Psoas muscle (tissue), 8 donors: ENCODE measurements around the gene OR1C1. TPM values are rescaled to one million over a fixed set of nuclear protein-coding genes. Genes with fewer than 3 reads are reported as not detected.
"Not testable (repeated sequence)": the region's sequence is repeated elsewhere in the genome, so short reads cannot be mapped to it uniquely, and the experiment has no call there.

Source experiments
- ATAC-seq, 4 donors: fragments of 200-7000 bp; cut with Tn5 transposase; one replicate each; pipeline ENCODE4 v1.9.1; 2020; ENCODE audit warnings: moderate library complexity in 3 of 4, mild to moderate bottlenecking in 2 of 4
- DNase-seq, 2 donors: peaks; one replicate each; pipeline ENCODE4 v3.0.0-alpha.2; 2020
- H3K27ac ChIP-seq: fragments of 200-600 bp; one replicate; pipeline ENCODE4 v1.8.0; 2022
- H3K27me3 ChIP-seq, 3 donors: fragments of 200-600 bp in 1 of 3; one replicate each; pipeline versions ENCODE4 v1.6.1 to v1.8.0; 2013 to 2022; ENCODE audit warnings: low read length in 2 of 3, mild to moderate bottlenecking in 2 of 3, moderate library complexity in 1 of 3; ENCODE audit not compliant: insufficient read depth in 3 of 3
- H3K36me3 ChIP-seq, 2 donors: fragments of 200-600 bp in 1 of 2; one replicate each; pipeline versions ENCODE4 v1.6.1 to v1.8.0; 2013 to 2022; ENCODE audit warnings: low read depth in 1 of 2, mild to moderate bottlenecking in 1 of 2, moderate library complexity in 1 of 2; ENCODE audit not compliant: insufficient read depth in 1 of 2
- H3K4me1 ChIP-seq: fragments of 200-600 bp; one replicate; pipeline ENCODE4 v1.8.0; 2022
- H3K4me3 ChIP-seq: fragments of 200-600 bp; one replicate; pipeline ENCODE4 v1.8.0; 2022; ENCODE audit warnings: mild to moderate bottlenecking
- H3K9me3 ChIP-seq: fragments of 200-600 bp; one replicate; pipeline ENCODE4 v1.8.0; 2022
- WGBS, 3 donors: extraction: QIAGEN DNeasy Blood & Tissue Kit; methylation state at CpG; one replicate each; pipeline versions ENCODE4 v1.1.6 to v1.1.7; 2013; 5-methylcytosine and 5-hydroxymethylcytosine counted together
- intact Hi-C, 2 donors: fragments of 100-400 bp; cut with DNase I; formaldehyde crosslinking; loops; one replicate each; pipeline versions ENCODE4 v1.11.0 to v1.14.2; 2022
- polyA plus RNA-seq, 3 donors: library from polyadenylated mRNA; stranded (reverse); fragments of 200-250 nt; gene quantifications; one replicate each; pipeline ENCODE4 v1.2.3, GENCODE V29; 2013
- total RNA-seq, 4 donors: library from RNA; stranded (reverse); fragmentation: NEBNext Ultra II Directional in 2 of 4; extraction: Animal tissue kit (Norgen Biotek cat#: 25700) in 2 of 4; gene quantifications; one replicate each; pipeline versions ENCODE4 v1.2.1 to v1.2.4, GENCODE V29; 2021 to 2023
- TF ChIP-seq, protein P1 (sequence below): fragments of 200-600 bp; IDR thresholded peaks from one replicate; pipeline ENCODE4 v1.8.0; 2022; ENCODE audit warnings: antibody characterized with exemption
- donor health status: healthy with polysubstance abuse.
- donor health status: DM: no; HTN: no; CAD: no; lungs with moderate emphysema.
- donor health status: Bipolar disorder and iron deficiency.
- donor health status: healthy.
- donor health status: DM: yes; HTN: yes; CAD: no.
- donor health status: DM: no; HTN: no; CAD: no.
- donor health status: DM: no; HTN: no; CAD: no.
- donor health status: DM: yes; HTN: yes; CAD: no.

Gene OR1C1
- total and polyA plus RNA-seq, 7 donors: not detected

GRCh38 chr1:247748041-247748440 is 12.3 kb downstream of the OR1C1 start, which contains the start of gene OR14A2:
Gene OR14A2 (minus strand): TSS chr1:247748141.
- intact Hi-C loops: no loop called here
- WGBS, 3 donors: 91 to 98% (median 94%) methylated on average over 2 of the region's 2 CpGs

GRCh38 chr1:247747616-247748015 is 12.7 kb downstream of the OR1C1 start:
- ATAC-seq (no peak), DNase-seq (no peak)
- H3K4me3 ChIP-seq: no peak overlapping the region
- H3K27me3 ChIP-seq: no peaks in the 10 kb centered on the region
- no peaks in the 10 kb centered on the region for H3K4me1 ChIP-seq
- no peak overlapping the region for H3K27ac ChIP-seq
- 89 to 91% (median 91%) methylated on average over 7 of the region's 7 CpGs for WGBS, 3 donors
- intact Hi-C loops: no loop called here
- TF ChIP-seq, protein P1, sequence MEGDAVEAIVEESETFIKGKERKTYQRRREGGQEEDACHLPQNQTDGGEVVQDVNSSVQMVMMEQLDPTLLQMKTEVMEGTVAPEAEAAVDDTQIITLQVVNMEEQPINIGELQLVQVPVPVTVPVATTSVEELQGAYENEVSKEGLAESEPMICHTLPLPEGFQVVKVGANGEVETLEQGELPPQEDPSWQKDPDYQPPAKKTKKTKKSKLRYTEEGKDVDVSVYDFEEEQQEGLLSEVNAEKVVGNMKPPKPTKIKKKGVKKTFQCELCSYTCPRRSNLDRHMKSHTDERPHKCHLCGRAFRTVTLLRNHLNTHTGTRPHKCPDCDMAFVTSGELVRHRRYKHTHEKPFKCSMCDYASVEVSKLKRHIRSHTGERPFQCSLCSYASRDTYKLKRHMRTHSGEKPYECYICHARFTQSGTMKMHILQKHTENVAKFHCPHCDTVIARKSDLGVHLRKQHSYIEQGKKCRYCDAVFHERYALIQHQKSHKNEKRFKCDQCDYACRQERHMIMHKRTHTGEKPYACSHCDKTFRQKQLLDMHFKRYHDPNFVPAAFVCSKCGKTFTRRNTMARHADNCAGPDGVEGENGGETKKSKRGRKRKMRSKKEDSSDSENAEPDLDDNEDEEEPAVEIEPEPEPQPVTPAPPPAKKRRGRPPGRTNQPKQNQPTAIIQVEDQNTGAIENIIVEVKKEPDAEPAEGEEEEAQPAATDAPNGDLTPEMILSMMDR: no peak
- peaks cover 10% of the 10 kb centered on the region for H3K9me3 ChIP-seq
- H3K36me3 ChIP-seq: no peaks in the 10 kb centered on the region

More at GRCh38 chr1:247748041-247748440, 12.3 kb downstream of the OR1C1 start, which contains the start of gene OR14A2:
- Histone ChIP-seq H3K4me1 (no peaks in the 10 kb centered on the region), H3K27ac (no peak within 1 kb of the TSS), H3K36me3 (no peaks in the 10 kb centered on the region), H3K4me3 (no peak within 1 kb of the TSS), H3K27me3 (no peaks in the 10 kb centered on the region), H3K9me3 (peaks cover 10% of the 10 kb centered on the region)
- ATAC-seq (no peak), DNase-seq (no peak)
- TF ChIP-seq, protein P1: no peak

GRCh38 chr1:247746391-247746935 is 13.9 kb downstream of the OR1C1 start:
- 30 to 50% (median 43%) methylated on average over 3 of the region's 3 CpGs for WGBS, 3 donors
- no peaks in the 10 kb centered on the region for H3K36me3 ChIP-seq
- no peak for DNase-seq
- intact Hi-C loops: no loop called here
- TF ChIP-seq, protein P1: no peak
- peaks cover 10% of the 10 kb centered on the region for H3K9me3 ChIP-seq
- H3K27me3 ChIP-seq: no peaks in the 10 kb centered on the region
- ATAC-seq: no peak
- H3K4me1 ChIP-seq: no peaks in the 10 kb centered on the region
- no peak overlapping the region for H3K27ac ChIP-seq
- H3K4me3 ChIP-seq: no peak overlapping the region

- H3K4me1 ChIP-seq, ATAC-seq, H3K27ac ChIP-seq, DNase-seq, H3K4me3 ChIP-seq, H3K36me3 ChIP-seq, H3K27me3 ChIP-seq, H3K9me3 ChIP-seq, intact Hi-C loops: not testable (repeated sequence)
- WGBS, 3 donors: 50 to 55% (median 50%) methylated on average over 3 of the region's 3 CpGs
Measured at GRCh38 chr1:247742215-247742760, 18.1 kb downstream of the OR1C1 start.

DNA sequence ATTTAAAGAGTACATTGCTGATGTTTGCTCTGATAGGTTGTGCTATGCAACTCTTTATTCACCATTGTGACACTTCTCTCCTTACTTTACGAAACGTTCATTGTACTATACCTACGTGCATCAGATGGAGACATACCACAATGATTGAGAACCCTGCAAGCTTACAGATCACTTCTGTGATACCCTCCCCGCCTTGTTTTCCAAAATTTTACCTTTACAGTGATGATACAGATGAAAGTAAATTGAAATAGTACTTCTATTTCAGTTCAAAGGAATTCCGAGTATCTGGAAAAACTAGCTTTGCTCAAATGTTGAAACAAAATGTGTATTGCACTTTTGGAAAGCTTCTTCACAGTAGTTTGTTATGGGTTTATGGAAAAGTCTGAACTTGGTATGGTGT is 18.6 kb downstream of the OR1C1 start:
- Histone ChIP-seq H3K27me3 (no peaks in the 10 kb centered on the region), H3K27ac (no peak overlapping the region), H3K4me1 (no peaks in the 10 kb centered on the region), H3K4me3 (no peak overlapping the region), H3K9me3 (no peaks in the 10 kb centered on the region), H3K36me3 (no peaks in the 10 kb centered on the region)
- ATAC-seq (no peak), DNase-seq (no peak)
- intact Hi-C loops: no loop called here
- WGBS, 3 donors: 83 to 90% (median 84%) methylated on average over 5 of the region's 5 CpGs
- TF ChIP-seq, protein P1: no peak
